OCI-LY1 (cell line): ENCODE measurements around the gene FAT1.

Source experiments
- CTCF ChIP-seq: fragments of 200-600 bp; sonication (generic), shearing (Covaris generic); IDR thresholded peaks from 2 replicates; pipeline ENCODE4 v1.5.1; 2017; ENCODE audit warnings: mild to moderate bottlenecking, antibody characterized with exemption, low read length, moderate library complexity, mixed read lengths
- EZH2 ChIP-seq: fragments of 200-600 bp; sonication (generic), shearing (Covaris generic); IDR thresholded peaks from 2 replicates; pipeline ENCODE4 v1.8.0; 2017; ENCODE audit warnings: borderline replicate concordance, mixed run types, mild to moderate bottlenecking, antibody characterized with exemption, low read length, moderate library complexity, mixed read lengths

DNA sequence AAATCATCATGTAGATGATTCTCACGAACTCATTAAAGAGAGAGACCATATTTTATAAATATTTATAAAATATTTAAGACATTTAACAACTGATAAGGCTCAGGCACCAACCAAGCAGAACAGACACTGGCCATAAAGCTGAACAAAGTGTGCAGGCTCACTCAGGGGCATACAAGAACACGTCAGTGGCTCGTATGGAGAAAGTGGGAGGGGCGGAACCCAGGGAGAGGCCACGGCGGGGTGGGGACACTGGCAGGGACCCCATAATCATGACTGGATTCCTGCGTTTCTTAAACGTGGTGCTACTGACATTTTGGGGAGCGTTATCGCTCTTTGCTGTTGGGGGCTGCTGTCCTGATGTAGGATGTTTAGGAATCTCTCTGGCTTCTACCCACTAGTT, 31.3 kb upstream of the FAT1 start:
- TF ChIP-seq EZH2 (no peak), CTCF (no peak)
